K562 (cell line): ENCODE data around the gene SYNJ2. TPM values are rescaled to one million over a fixed set of nuclear protein-coding genes. Genes with fewer than 3 reads are reported as not detected.

Experiments used
- ATAC-seq: fragments of 200-7000 bp; cut with Tn5 transposase; 3 replicates; pipeline ENCODE4 v1.9.1; 2020; ENCODE audit warnings: moderate library complexity
- BruUV-seq: library from RNA; stranded (reverse); fragments of 400-500 nt; replicated peaks from 2 replicates; lab custom pipeline; 2021; lab: Mats Ljungman, UMichigan
- CTCF ChIA-PET: fragments of 300-600 bp; formaldehyde crosslinking; extraction: SDS; loops from one replicate; lab custom pipeline; 2021; ENCODE audit warnings: low intra/inter-chr PET ratio; lab: Yijun Ruan, JAX
- POLR2A ChIA-PET: fragments of 300-600, 350-650 bp; sonication (Branson Sonifier 250); formaldehyde crosslinking; extraction: SDS; loops from one replicate; lab custom pipeline; 2021; ENCODE audit warnings: antibody characterized with exemption, inconsistent platforms; lab: Yijun Ruan, JAX
- DNase-seq, 4 experiments: peaks; one replicate each; pipeline versions ENCODE4 v3.0.0 to v3.0.0-alpha.2; 2011 to 2018; ENCODE audit warnings: low spot score in 3 of 4, mixed read lengths in 3 of 4; ENCODE audit errors: extremely low read depth in 1 of 4
- FAIRE-seq: peaks from 2 replicates; lab custom pipeline; 2011; peaks lifted over from hg19 to GRCh38; lab: Jason Lieb, UNC
- H2AFZ ChIP-seq: 2 replicates; pipeline ENCODE4 v1.6.0; 2011; ENCODE audit warnings: low read depth, low read length, control low read depth, inconsistent platforms
- H3K27ac ChIP-seq: fragments of 200-600 bp; 3 replicates; pipeline ENCODE4 v1.8.0; 2011; ENCODE audit warnings: low read depth, mild to moderate bottlenecking, control low read depth, inconsistent platforms, low read length, moderate library complexity, mixed read lengths; ENCODE audit errors: extremely low read depth
- H3K27me3 ChIP-seq, 2 experiments: fragments of 300-600 bp in 1 of 2; 2 replicates in 1 of 2; 3 replicates in 1 of 2; pipeline versions ENCODE4 v1.6.0 to v1.8.0; 2011; ENCODE audit warnings: inconsistent platforms in 2 of 2, low read length in 2 of 2, mild to moderate bottlenecking in 1 of 2, mixed read lengths in 1 of 2, moderate library complexity in 1 of 2; ENCODE audit not compliant: control insufficient read depth in 2 of 2, insufficient read depth in 2 of 2
- H3K36me3 ChIP-seq: fragments of 300-600 bp; 3 replicates; pipeline ENCODE4 v1.8.0; 2011; ENCODE audit warnings: mild to moderate bottlenecking, low read length, inconsistent platforms; ENCODE audit not compliant: control insufficient read depth, insufficient read depth
- H3K4me1 ChIP-seq, 2 experiments: fragments of 200-600 bp in 1 of 2; replicated peaks in 1 of 2; 2 replicates in 1 of 2; 3 replicates in 1 of 2; pipeline versions ENCODE4 v1.5.1 to v1.8.0; 2011; ENCODE audit warnings: inconsistent platforms in 2 of 2, low read length in 2 of 2, mild to moderate bottlenecking in 1 of 2, mixed read lengths in 1 of 2, moderate library complexity in 1 of 2; ENCODE audit not compliant: control insufficient read depth in 2 of 2, insufficient read depth in 2 of 2
- H3K4me2 ChIP-seq: 2 replicates; pipeline ENCODE4 v1.6.1; 2011; ENCODE audit warnings: low read length, control low read depth, inconsistent platforms, mixed read lengths; ENCODE audit not compliant: insufficient read depth
- H3K4me3 ChIP-seq: fragments of 200-600 bp; sonication (generic), shearing (Covaris generic); 2 replicates; pipeline ENCODE4 v1.5.1; 2016; ENCODE audit warnings: control low read depth, inconsistent platforms
- H3K79me2 ChIP-seq: fragments of 200-600 bp; 3 replicates; pipeline ENCODE4 v1.8.0; 2011; ENCODE audit warnings: low read length, inconsistent platforms; ENCODE audit not compliant: control insufficient read depth, insufficient read depth
- H3K9ac ChIP-seq, 2 experiments: 2 replicates each; pipeline versions ENCODE4 v1.6.0 to v1.6.1; 2011; ENCODE audit warnings: low read depth in 2 of 2, low read length in 2 of 2, control low read depth in 1 of 2, inconsistent platforms in 1 of 2, mild to moderate bottlenecking in 1 of 2, mixed read lengths in 1 of 2; ENCODE audit not compliant: insufficient read depth in 1 of 2
- H3K9me1 ChIP-seq: one replicate; pipeline ENCODE4 v1.6.0; 2011; ENCODE audit warnings: inconsistent platforms, mild to moderate bottlenecking, low read length, moderate library complexity; ENCODE audit not compliant: control insufficient read depth, insufficient read depth
- H3K9me3 ChIP-seq: replicated peaks from 2 replicates; pipeline ENCODE4 v1.5.1; 2011; ENCODE audit warnings: low read depth, low read length, inconsistent platforms; ENCODE audit not compliant: control insufficient read depth, insufficient read depth
- H4K20me1 ChIP-seq: replicated peaks from 2 replicates; pipeline ENCODE4 v1.6.1; 2011; ENCODE audit warnings: low read length, inconsistent platforms, mixed read lengths; ENCODE audit not compliant: control insufficient read depth, insufficient read depth
- GTF2F1 ChIP-seq: IDR thresholded peaks from 2 replicates; pipeline ENCODE4 v1.6.1; 2011; ENCODE audit warnings: low read depth, low read length, improper control_type of control experiment
- PML ChIP-seq: IDR thresholded peaks from 2 replicates; pipeline ENCODE4 v1.6.1; 2012; ENCODE audit warnings: low read length, inconsistent platforms
- PTRF ChIP-seq: fragments of 450-650 bp; IDR thresholded peaks from 2 replicates; pipeline ENCODE4 v1.6.1; 2016; ENCODE audit warnings: mild to moderate bottlenecking, missing genetic modification characterization, missing compliant biosample characterization
- RAD51 ChIP-seq: fragments of 450-650 bp; IDR thresholded peaks from 2 replicates; pipeline ENCODE4 v1.7.1; 2016; ENCODE audit warnings: low read depth, mild to moderate bottlenecking, borderline replicate concordance
- SMARCE1 ChIP-seq: fragments of 450-650 bp; IDR thresholded peaks from 2 replicates; pipeline ENCODE4 v1.7.1; 2016; ENCODE audit warnings: mild to moderate bottlenecking
- SRSF3 ChIP-seq: fragments of 200-400 bp; formaldehyde crosslinking; IDR thresholded peaks from 2 replicates; pipeline ENCODE4 v1.6.1; 2016; ENCODE audit warnings: mild to moderate bottlenecking, low read length, moderate library complexity; ENCODE audit not compliant: insufficient read depth
- ZBTB49 ChIP-seq: sonication (generic); formaldehyde crosslinking; IDR thresholded peaks from 2 replicates; pipeline ENCODE4 v1.8.0; 2022; ENCODE audit warnings: missing genetic modification reagents, mild to moderate bottlenecking, borderline replicate concordance
- WGBS: fragments of 100-300 bp; shearing (Covaris generic); methylation state at CpG from one replicate; pipeline ENCODE4 v1.1.6; 2016; ENCODE audit warnings: low coverage, mixed read lengths; ENCODE audit not compliant: insufficient coverage; ENCODE audit errors: missing lambda C conversion rate; 5-methylcytosine and 5-hydroxymethylcytosine counted together
- in situ Hi-C: fragments of 300-500 bp; cut with MboI; formaldehyde crosslinking; loops from 4 replicates; pipeline ENCODE4 v1.15.0; 2018; ENCODE audit warnings: inconsistent platforms, mixed read lengths
- intact Hi-C: fragments of 100-400 bp; cut with micrococcal nuclease; formaldehyde crosslinking; loops from 2 replicates; pipeline ENCODE4 v1.14.2; 2022
- polyA plus RNA-seq, 8 experiments: library from polyadenylated mRNA; depleted of rRNA in 4 of 8; stranded (reverse) in 5 of 8; unstranded in 3 of 8; fragments of >200 nt; fragmentation: Nextera tagmentation in 2 of 8; fragmentation: Illumina TruSeq in 1 of 8; extraction: Ambion mirVana in 2 of 8; extraction: Trizol in 1 of 8; gene quantifications; 2 replicates each; pipeline versions ENCODE4 v1.2.1 to v1.2.3, GENCODE V29; 2011 to 2014; ENCODE audit warnings: inconsistent platforms in 1 of 8, missing spikeins in 1 of 8
- total RNA-seq, 7 experiments: library from RNA; depleted of rRNA in 6 of 7; stranded (reverse); fragments of >200 nt in 6 of 7; fragmentation: Illumina TruSeq in 2 of 7; extraction: Trizol in 2 of 7; gene quantifications; 2 replicates each; pipeline versions ENCODE4 v1.2.1 to v1.2.3, GENCODE V29; 2011 to 2021; ENCODE audit warnings: low replicate concordance in 1 of 7

Gene SYNJ2
- total and polyA plus RNA-seq, 9 of the 15 experiments (the other 6 are each of a cell fraction or from before 2014, with no cell fraction given) = 3.0 to 27.7 (median 17.8) TPM

GRCh38 chr6:158095031-158095430, 113.4 kb downstream of the SYNJ2 start:
- no peak for ATAC-seq
- CTCF ChIA-PET = no interaction called here
- Histone ChIP-seq H3K9me1 (no peaks in the 10 kb centered on the region), H3K4me1 (no peaks in the 10 kb centered on the region), H3K36me3 (peaks cover 49% of the 10 kb centered on the region; the same call in 2 of the 3 replicates), H4K20me1 (0 out of 2 replicates have a peak, but pooled peaks cover 3% of the 10 kb centered on the region), H3K9me3 (no peaks in the 10 kb centered on the region), H2AFZ (no peak overlapping the region), H3K27me3 (no peaks in the 10 kb centered on the region), H3K79me2 (no peaks in the 10 kb centered on the region), H3K4me2 (no peak overlapping the region), H3K4me3 (no peak overlapping the region), H3K27ac (no peak overlapping the region), H3K9ac (no peak overlapping the region)
- FAIRE-seq = no peak
- in situ Hi-C loops (no loop called here), intact Hi-C loops (no loop called here)
- TF ChIP-seq RAD51 (no peak), PML (no peak), SRSF3 (no peak), PTRF (tag) (no peak), SMARCE1 (no peak), GTF2F1 (no peak), ZBTB49 (CRISPR knock-in tag) (no peak)
- WGBS = 67% methylated on average over 3 of the region's 6 CpGs
- BruUV-seq = no TSS peak
- no peak for DNase-seq
- POLR2A ChIA-PET = interaction anchor here (0.6 to 1.7 kb wide), 4 partner anchors 9 to 33 kb away, joined by 3 to 7 read pairs (median 4); no protein-coding TSS in a partner anchor
